CD4-positive, alpha-beta T cell treated with Interleukin-17A for 4 hours (primary cell): ENCODE measurements around the gene RBM17.
A peak's percentile ranks its signal among the peaks of the same experiment; 100 is the strongest.
"Not testable (repeated sequence)": the region's sequence is repeated elsewhere in the genome, so short reads cannot be mapped to it uniquely, and the experiment has no call there.

ENCODE experiments used
- DNase-seq: peaks from one replicate; pipeline ENCODE4 v3.0.0-alpha.2; 2020; ENCODE audit warnings: mixed read lengths

Gene RBM17

DNA sequence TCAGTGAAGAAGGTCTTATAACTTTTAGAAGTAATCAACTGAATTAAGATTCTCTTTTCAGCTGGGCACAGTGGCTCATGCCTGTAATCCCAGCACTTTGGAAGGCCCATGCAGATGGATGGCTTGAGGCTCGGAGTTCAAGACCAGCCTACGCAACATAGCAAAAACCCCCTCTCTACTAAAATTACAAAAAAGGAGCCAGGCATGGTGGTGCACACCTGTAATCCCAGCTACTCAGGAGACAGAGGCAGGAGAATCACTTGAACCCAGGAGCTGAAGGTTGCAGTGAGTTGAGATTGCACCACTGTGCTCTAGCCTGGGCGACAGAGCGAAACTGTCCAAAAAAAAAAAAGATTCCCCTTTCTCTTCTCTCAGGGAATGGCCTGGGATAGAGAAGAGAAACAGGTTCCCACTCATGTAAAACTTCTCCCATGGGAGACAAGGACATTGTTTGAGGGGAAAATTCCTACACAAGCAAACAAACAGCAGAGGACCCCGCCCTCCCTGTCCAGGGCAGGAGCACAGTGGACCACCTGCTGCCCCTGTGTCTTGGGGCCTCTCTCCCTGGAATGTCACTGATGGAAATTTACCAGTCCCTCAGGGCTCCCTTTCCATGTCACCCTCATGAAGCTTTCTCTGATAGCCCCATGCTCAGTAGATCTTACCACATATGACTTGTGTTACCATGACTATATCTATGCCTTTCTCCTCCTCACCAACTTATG, 32.3 kb upstream of the RBM17 start:
- no peak for DNase-seq

DNA sequence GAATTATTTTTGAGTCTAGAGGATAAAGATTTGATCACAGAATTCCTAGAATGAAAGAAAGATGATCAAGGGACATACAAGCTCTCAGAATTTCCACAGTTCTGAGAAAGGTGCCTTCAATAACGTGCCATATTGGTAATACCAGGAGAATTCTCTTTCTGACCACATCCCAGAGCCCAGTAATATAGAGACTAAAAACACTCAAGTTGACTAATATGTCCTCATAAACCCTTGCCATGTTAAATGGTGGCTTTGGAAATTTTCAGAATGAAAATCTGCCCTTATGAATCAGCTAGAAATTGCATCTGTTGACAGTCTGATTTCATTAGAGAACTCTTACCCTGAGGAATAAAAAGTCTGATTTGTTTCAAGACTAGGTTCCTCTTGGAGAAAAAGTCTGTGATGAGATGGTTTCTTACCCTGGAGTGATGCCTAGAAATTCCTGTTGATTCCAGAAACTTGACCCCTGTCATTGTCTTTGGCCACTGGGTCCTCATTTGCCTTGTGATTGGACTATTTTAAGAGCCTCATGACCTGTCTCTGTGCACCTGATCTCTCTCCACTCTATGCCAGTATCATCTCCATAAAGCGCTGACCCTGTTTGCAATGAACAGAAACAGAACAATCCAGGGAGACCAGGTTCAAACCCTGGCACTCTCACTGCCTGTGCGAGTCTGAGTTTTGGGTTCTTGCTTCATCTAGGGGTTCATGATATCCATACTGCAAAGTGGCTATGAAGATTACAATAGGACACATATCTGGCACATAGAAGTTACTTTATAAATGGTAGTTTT, 30.0 kb upstream of the RBM17 start:
- DNase-seq: no peak

DNA sequence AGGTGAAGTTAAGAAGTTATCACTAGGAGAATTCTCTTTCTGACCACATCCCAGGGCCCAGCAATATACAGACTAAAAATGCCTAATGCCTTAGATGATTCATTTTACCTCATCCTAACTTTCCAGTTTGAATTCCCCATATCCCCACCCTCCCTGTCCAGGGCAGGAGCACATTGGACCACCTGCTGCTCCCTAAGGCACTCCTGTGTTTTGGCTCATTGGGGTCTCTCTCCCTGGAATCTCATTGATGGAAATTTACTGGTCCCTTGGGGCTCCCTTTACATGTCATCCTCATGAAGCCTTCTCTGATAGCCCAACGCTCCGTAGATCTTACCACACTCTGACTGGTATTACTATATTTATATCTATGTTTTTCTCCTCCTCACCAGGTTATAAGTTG, 29.3 kb upstream of the RBM17 start:
- DNase-seq: no peak

DNA sequence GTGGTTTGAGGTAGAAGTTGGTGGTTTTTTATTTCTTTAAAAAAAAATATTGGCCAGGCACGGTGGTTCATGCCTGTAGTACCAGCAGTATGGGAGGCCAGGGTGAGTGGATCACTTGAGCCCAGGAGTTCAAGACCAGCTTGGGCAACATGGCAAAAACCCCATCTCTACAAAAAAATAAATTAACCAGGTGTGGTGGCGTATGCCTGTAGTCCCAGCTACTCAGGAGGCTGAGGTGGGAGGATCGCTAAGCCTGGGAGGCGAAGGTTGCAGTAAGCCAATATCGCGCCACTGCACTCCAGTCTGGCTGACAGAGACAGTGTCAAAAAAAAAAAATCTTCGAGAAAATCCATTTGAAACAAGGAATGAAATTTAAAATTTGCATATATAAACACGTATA, 27.8 kb upstream of the RBM17 start:
- no peak for DNase-seq

DNA sequence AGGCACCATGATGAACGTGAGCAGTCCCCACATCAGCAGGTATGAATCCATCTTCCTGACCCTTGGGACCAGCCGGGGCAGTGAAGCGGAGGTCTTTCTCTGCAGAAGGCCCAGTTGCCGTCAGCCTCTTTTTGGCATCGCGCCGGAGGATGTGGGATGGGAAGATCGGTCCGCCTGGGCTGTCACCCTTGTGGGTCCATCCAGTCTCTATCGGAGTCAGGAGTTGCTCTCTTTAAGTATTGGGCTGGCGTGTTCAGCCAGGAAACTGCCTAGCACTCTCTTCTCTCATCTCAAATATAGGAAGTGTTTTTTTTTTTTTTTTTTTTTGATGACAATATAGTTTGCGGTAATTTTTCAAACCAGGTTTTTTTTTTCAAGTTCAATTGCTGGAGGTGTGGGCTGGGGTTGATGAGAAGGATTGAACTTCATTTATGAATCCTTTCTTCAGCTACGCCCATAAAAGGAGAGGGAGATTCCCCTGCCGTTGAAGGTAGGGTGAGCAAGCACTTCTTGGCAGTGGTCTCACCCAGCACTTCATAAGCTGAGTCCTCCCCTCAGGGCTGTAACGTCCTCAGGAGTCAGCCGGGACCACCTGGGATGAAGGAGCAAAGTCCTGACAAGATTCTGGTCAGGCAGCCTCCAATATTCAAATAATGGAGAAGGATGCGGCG, 26.6 kb upstream of the RBM17 start, which contains the start of gene IL2RA:
TSS of gene IL2RA (minus strand) at position 267 of the 671 bp plus-strand sequence. CDS start at position 51, 216 bp downstream.
- DNase-seq: peak; percentile 52

DNA sequence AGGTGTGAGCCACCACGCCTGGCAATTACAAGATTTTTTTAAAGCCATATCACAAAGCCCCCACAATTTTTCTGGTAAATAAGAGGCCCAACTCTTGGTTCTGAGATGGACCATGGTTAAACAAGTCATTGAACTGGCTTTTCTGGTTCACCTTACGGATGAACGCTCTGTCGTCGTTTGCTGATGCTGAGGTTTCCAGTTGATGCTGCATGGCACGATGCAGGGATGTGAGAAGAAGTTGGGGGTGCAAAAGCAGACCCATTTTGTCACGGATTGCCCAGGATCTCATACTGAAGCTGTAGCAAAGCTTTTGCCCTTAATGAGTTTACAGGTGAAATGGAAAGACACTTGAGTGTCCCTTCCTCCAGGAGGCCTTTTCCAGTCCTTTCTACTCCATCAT, 24.7 kb upstream of the RBM17 start:
- DNase-seq: no peak

DNA sequence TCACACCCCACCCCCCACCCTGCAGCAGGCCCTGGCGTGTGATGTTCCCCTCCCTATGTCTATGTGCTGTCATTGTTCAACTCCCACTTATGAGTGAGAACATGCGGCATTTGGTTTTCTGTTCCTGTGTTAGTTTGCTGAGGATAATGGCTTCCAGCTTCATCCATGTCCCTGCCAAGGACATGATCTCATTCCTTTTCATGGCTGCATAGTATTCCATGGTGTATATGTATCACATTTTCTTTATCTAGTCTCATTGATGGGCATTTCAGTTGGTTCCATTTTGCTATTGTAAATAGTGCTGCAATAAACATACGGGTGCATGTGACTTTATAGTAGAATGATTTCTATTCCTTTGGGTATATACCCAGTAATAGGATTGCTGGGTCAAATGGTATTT, 24.1 kb upstream of the RBM17 start:
- DNase-seq: not testable (repeated sequence)

DNA sequence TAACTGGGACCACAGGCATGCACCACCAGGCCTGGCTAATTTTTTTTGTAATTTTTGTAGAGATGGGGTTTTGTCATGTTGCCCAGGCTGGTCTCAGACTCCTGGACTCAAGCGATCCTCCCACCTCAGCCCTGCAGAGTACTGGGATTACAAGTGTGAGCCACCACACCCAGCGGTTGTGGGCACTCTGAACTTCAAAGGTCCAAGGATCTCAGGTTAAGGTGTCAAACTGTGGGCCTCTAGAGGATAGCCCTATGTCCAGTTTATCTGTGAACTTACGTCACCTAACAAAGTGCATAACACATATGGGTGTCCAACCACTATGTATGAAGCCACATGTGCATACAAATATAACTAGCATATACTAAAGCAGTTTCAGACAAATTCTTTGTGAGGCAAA, 23.4 kb upstream of the RBM17 start:
- no peak for DNase-seq

DNA sequence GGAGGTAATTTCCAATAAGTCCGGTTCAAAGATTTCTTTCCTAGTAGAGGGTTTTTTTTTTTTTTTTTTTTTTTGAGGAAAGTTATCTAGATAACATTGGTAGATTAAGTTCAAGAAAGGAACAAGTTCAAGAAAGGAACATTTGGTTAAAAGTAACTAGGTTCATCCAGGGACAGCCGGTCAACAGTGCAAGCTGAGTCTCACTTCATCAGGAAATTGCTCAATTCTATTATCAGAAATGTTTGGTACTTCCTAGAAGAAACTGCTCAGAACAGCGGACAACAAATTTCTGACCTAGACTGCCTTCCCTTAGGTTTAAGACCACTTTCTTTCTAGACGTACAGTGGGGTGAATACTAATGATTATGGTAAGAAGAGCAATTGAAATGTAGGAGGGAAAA, 23.0 kb upstream of the RBM17 start:
- no peak for DNase-seq

DNA sequence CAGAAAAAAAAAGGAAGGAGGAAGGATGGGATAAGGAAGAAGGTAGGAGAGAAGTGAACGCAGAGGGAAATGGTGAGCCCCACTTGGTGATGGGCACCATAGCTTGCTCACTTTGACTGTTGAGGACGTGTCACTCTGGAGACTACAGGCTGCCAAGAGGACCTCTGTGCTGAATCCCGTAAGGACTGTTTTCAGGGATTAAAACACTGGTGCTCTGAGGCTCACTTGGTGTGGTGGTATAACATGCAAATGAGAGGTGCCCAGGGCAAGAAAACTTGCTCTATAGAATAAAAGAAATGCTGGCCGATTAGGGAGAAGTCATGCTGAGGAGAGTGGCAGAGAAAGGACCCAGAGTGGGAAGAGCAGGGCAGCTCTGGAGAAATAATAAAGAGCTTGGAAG, 21.4 kb upstream of the RBM17 start:
- no peak for DNase-seq

DNA sequence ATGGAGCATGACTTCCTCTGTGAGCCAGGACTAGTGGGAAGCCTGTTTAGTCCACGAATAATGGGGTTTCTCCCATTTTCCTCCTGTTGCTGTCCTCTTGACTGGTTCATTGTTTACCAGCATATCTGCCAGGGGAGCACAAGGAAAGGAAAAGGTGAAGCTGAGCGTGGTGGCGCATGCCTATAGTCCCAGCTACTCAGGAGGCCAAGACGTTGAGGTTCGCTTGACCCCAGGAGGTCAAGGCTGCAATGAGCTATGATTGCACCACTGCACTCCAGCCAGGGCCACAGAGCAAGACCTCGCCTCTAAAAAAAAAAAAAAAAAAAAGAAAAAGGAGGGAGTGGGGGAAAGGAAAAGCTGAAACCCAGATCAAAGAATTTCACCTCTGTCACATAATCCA, 20.8 kb upstream of the RBM17 start:
- DNase-seq: no peak

DNA sequence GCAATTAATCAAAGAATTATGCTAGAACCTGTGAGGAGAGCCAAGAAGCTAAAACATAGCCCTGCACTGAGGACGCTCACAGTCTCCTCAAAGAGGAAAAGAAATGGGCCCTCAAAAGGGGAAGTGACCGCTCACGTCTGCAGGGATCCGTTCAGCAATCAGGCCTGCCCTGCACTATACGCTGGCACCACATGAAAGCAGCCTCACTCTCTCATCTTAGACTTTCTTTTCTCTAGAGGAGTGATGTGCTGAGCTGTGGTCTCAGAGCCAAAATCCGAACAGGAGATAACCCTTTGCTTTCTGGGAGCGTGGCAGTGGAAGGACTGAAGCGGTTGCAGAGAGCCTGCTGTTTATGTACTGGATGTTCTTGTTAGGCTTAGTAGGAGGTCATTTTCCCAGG, 20.4 kb upstream of the RBM17 start:
- DNase-seq: peak; percentile 63

DNA sequence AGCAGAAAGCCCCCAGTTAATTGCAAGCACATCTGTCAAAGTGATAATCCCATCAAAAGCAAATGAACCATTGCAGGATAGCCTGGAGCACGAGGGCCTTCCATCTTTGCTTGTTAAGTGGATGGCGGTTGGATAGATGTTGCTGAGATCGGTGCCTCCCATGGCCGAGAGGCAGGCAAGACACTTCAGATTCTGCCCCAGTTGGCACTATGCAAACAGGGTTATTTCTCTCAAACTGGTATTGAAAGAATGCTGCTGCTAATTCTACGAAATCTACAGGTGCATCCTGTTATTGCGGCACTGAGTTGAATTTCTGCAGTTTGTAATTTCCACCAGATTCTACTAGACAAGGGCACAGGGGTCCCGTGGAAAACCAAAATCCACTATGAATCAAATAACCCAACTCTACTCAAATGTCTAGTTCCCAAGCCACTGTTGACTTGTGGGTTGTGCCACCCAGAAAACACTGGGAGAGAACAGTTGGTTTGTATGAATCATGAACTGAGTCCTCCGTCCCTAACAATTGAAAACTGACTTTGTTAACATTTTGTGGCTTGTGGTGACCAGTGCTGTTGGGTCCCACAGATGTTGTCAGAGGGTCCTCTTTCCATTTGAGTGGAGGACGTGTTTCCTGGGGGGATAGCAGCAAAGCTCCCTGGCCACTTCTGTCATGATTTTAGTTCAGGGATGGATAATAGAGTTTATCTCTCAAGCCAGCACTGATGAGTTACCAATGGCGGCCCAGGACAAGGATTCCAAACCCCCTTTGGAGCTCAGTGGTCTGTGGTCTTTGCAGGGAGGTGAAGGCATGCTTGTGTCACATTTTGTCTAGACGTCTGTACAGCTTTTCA, 19.5 kb upstream of the RBM17 start:
- DNase-seq: peak; percentile 31

DNA sequence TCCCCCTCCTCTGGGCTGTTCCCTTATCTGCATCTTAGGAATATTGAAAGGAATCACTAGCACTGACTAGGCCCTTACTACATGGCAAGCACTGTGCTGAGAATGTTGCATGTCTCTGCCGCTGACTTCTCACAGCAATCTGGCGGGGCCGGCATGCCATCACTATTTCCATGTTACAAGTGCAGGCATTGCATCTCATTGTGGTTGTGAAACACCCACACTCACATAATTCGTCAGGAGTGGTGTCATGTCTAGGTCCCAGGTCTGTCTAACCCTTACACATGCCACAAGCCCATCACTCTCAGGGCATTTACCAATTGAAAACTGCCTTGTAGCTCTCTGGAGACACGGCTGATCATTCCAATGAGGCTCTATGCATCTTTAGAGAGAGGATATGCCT, 18.2 kb upstream of the RBM17 start:
- no peak for DNase-seq

DNA sequence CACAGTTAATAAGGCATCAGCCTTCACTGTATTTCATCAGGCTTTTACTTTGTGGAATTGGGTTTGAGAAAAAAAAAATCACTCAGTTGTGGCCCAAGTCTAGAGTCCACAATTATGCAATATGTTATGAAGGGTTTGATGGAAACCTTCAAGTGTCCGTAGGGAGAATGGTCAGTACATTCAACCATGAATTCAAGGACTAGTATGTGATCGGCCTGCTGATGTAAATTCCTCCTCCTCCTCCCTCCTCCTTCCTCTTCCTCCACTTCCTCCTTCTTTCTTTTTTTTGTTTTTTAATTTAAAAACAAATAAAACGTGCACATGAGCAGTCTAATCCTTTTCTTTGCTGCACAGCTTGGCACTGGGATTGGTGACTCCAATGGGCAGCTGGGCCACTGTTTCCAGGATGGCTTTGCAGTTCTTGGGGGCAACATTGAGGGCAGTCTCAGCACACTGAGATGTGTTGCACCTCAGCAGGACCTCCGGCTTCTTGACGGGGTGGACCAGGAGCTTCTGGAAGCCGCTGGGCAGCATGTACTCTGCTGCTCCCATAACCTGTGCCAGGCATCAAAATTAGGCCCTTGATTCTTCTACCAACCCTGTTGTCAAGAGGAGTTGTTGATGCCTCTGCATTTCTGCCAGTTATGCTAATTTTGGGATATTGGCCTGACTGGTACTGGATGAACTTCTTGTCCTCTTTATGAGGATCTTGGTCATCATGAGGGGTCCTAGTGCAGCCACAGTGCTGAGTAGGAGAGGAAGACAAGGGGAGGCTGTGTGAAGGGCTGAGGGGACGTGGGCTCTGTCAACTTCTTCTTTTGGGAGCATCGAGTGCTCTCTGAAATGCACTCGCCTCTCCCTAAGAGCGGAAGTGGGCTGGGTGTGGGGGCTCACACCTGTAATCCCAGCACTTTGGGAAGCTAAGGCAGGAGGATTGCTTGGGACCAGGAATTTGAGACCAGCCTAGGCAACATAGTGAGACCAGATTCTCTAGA, 17.4 kb upstream of the RBM17 start:
- DNase-seq: no peak

DNA sequence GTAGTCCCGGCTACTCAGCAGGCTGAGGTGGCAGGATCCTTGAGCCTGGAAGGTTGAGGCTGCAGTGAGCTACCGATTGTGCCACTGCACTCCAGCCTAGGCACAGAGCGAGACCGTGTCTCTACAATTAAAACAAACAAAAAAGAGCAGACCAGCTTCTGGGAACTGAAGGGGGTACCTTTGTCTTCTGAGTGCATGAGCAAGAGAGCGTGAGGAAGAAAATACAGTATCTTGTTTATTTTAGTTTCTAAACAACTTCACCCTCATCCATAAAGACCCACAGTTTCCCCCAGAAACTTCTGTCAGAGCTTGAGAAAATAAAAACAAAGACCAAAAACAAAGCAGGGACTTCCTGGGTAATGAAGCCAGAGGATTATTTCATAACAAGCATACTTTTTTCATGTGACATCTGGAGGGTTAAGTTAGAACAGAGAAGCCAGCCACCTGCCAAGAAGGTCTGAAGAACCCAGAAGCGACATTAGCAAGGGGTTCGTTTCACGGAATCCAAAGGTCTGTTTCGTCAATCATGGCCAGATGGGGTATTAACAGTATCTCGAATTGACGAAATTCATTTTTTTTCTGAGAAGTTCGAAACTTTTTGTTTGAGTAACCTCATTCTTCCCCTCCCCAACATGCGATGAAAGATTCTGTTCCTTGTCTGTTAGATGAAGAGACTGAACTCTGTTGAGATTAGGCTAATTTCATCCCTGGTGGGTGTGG, 16.5 kb upstream of the RBM17 start:
- no peak for DNase-seq

DNA sequence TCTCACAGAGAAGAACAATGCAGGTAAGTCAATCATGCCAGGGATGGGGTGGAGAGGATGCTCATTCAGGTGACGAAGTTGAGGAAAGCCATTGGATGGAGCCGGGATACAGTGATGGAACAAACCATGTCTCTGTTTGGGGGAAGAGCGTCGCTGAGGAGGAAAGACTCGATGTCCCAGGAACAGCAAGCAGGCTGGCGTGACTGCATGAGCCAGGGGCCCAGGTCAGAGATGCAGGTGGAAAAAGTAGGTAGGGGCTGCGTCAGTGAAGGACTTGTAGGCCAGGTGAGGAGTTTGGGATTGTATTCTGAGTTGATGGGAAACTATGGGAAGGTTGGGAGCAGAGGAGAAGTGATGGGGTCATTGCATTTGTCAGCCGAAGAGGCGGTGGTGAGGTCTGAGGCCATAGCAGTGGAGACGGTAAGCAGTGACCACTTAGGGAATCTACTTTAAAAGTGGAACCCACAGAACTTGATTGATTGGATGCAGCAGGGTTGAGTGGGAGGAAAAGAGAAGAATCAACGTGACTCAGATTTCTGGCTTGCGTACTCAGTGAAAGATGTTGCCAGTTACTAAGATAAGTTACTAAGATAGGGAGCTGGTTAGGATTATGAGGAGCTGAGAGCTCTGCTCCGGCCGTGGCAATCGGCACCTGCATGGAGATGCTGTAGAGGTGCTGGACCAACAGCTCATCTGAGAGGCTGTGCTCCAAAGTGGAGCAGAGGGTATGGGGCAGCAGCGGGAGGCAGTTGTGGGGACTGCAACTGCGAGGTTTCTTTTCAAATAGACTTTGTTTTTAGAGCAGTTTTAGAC, 14.1 kb upstream of the RBM17 start:
- DNase-seq: no peak

DNA sequence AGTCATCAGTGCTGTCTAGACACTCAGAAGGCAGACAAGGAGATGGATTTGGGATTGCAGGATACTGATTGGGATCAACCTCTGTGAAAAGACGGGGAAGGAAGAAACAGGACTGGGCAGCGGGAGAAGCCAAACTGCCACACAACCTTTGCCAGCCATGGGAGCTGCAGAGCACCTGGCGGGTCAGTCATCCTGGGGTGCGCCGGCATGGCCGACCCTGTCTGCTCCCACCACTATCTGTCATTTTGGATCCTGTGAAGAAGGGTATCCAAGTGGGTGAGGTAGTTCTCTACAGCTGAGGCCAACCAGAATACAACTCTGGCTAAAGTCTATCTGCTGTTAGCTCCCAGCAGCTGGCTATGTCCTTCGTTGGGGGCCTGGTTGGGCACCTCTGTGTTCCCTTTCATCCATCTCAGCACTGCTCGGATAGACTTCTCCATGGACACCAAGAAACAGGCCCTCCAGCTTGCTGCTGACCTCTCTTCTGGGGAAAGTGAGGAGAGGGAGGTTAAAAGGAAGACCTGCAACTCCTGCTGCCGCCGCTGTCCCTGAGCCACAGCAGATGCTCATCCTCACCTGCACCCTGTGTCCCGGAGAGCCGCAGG, 11.7 kb upstream of the RBM17 start:
- no peak for DNase-seq

DNA sequence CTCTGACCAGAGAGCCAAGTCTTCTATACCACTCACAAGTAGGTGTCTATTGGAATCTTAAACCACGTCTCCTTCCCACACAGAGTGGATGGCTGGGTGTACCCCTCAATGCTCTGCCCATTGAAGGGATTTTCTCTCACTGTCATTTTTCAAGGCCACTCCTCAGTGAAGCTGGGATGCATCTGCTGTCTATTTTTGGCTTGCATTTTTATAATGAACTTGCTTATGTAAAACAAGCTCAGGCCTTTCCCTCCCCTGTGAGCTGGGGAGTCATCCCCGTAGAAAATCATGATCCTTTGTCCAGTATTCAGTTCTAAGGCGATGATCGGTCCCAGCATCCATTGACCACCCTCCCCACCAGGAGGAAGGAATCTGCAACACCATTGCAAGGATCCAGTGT, 9.8 kb upstream of the RBM17 start:
- no peak for DNase-seq
